HFF-Myc (cell line): ENCODE data around the gene ZNF521.

Experiments
- DNase-seq: peaks from one replicate; pipeline ENCODE4 v3.0.0-alpha.2; 2011; ENCODE audit warnings: low read depth; ENCODE audit errors: extremely low read depth
- H3K4me3 ChIP-seq: replicated peaks from 2 replicates; pipeline ENCODE4 v1.5.1; 2011; ENCODE audit warnings: low read depth, mild to moderate bottlenecking, control low read depth, low read length
- CTCF ChIP-seq: IDR thresholded peaks from 2 replicates; pipeline ENCODE4 v1.5.1; 2012; ENCODE audit warnings: mild to moderate bottlenecking, low read depth, low read length, control low read depth; ENCODE audit errors: missing control alignments

Gene ZNF521

GRCh38 chr18:25134861-25135260 is 217.1 kb downstream of the ZNF521 start:
- no peak for TF ChIP-seq CTCF
- DNase-seq, result no peak
- H3K4me3 ChIP-seq, result no peak overlapping the region

- no peak overlapping the region for H3K4me3 ChIP-seq
- no peak for DNase-seq
- TF ChIP-seq CTCF, result no peak
These were observed 218.1 kb downstream of the ZNF521 start for GRCh38 chr18:25133879-25134278.

GRCh38 chr18:25132786-25133496 is 219.0 kb downstream of the ZNF521 start:
- H3K4me3 ChIP-seq, result no peak overlapping the region
- no peak for DNase-seq
- no peak for TF ChIP-seq CTCF

GRCh38 chr18:25126751-25127150 is 225.2 kb downstream of the ZNF521 start:
- no peak for TF ChIP-seq CTCF
- DNase-seq, result no peak
- H3K4me3 ChIP-seq, result no peak overlapping the region

- H3K4me3 ChIP-seq, result no peak overlapping the region
- DNase-seq, result no peak
- TF ChIP-seq CTCF, result no peak
These were observed 226.3 kb downstream of the ZNF521 start for GRCh38 chr18:25125680-25126079.

- H3K4me3 ChIP-seq, result no peak overlapping the region
- no peak for DNase-seq
- TF ChIP-seq CTCF, result no peak
These were observed 228.3 kb downstream of the ZNF521 start for GRCh38 chr18:25123438-25124232.
